ENCODE measurements around the gene ACSBG1.

DNA sequence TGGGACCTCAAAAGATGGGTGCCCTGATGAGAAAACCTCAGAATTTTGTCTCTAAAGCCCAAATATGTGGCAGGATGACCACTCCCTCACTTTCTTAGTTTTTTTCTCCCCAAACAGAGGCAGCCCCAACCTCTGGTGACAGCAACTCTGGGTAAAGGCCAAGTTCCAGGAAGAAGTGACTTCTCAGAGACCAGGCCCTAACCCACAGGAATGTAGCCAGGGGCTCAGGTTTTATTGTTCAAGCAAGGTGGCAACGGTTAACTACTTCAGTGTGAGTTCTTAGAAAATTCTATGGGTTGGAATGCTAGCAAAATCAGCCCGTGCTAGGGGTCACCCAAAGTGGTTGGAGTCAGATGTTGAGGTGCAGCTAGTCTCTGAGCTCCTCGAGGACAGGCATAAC is 24.9 kb upstream of the ACSBG1 start:
- TF ChIP-seq, protein P1, sequence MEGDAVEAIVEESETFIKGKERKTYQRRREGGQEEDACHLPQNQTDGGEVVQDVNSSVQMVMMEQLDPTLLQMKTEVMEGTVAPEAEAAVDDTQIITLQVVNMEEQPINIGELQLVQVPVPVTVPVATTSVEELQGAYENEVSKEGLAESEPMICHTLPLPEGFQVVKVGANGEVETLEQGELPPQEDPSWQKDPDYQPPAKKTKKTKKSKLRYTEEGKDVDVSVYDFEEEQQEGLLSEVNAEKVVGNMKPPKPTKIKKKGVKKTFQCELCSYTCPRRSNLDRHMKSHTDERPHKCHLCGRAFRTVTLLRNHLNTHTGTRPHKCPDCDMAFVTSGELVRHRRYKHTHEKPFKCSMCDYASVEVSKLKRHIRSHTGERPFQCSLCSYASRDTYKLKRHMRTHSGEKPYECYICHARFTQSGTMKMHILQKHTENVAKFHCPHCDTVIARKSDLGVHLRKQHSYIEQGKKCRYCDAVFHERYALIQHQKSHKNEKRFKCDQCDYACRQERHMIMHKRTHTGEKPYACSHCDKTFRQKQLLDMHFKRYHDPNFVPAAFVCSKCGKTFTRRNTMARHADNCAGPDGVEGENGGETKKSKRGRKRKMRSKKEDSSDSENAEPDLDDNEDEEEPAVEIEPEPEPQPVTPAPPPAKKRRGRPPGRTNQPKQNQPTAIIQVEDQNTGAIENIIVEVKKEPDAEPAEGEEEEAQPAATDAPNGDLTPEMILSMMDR (IDR thresholded peaks at IDR 0.05), result no peak
- TF ChIP-seq POLR2AphosphoS5 (IDR thresholded peaks at IDR 0.05) (no peak), POLR2A (IDR thresholded peaks at IDR 0.05) (no peak)

Data from prostate gland (tissue), 2 donors.